Measurements from ENCODE around the gene OR7C2.

DNA sequence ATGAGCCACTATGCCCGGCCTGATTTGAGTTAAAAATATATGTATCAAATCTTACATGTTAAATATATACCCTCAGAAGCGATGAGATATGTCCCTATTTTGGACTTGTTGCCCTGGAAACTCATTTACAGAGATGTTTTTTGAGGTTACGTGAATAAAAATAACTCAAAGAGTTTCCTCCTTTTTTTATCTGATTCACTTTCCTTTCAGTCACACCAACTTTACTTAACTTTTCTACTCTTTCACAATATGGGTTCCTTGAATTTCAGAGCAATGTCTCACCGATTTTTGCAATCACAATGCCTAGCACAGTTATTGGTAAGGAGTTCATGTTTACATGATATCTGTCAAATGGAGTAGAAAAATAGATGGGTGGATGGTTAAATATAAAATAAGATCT, 2.3 kb downstream of the OR7C2 start:
- TF ChIP-seq, protein P1, sequence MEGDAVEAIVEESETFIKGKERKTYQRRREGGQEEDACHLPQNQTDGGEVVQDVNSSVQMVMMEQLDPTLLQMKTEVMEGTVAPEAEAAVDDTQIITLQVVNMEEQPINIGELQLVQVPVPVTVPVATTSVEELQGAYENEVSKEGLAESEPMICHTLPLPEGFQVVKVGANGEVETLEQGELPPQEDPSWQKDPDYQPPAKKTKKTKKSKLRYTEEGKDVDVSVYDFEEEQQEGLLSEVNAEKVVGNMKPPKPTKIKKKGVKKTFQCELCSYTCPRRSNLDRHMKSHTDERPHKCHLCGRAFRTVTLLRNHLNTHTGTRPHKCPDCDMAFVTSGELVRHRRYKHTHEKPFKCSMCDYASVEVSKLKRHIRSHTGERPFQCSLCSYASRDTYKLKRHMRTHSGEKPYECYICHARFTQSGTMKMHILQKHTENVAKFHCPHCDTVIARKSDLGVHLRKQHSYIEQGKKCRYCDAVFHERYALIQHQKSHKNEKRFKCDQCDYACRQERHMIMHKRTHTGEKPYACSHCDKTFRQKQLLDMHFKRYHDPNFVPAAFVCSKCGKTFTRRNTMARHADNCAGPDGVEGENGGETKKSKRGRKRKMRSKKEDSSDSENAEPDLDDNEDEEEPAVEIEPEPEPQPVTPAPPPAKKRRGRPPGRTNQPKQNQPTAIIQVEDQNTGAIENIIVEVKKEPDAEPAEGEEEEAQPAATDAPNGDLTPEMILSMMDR (IDR thresholded peaks at IDR 0.05): no peak
- TF ChIP-seq POLR2A (IDR thresholded peaks at IDR 0.05): no peak
